Measurements from ENCODE around the gene CASD1.

CASD1 gene

DNA sequence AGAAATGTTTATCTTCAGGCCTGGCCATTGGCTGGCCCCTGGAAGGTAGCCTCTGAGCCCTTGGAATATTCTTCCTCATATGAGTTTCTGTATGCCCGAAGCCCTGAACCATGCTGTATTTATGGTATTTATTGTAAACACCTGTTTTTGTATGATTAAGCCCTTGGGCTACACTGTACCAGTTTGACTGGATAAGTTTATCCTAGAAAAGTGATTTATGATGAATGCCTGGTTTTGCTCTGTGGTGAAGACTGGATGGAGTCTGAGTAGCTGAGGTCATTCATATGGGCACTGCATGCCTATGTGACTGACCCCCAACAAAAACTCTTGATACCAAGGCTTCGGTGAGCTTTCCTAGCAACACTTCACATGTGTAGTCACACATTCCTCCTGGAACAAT, 66.7 kb downstream of the CASD1 start:
- Histone ChIP-seq H3K4me3 (ENCODE audit: low read depth in 1 of 5, low read length in 5 of 5) (no peak overlapping the region), H3K9me3 (ENCODE audit: control insufficient read depth in 5 of 5, low read length in 5 of 5) (peaks cover 0 to 13% (median 7%) of the 10 kb centered on the region in 5 donors), H3K36me3 (ENCODE audit: control insufficient read depth in 5 of 5, insufficient read depth in 5 of 5, low read length in 5 of 5) (peaks cover 0 to 19% (median 3%) of the 10 kb centered on the region in 5 donors), H3K9ac (ENCODE audit: low read length in 5 of 5) (no peak overlapping the region), H3K27ac (ENCODE audit: low read depth, low read length) (no peak overlapping the region), H3K4me1 (ENCODE audit: control insufficient read depth in 5 of 5, insufficient read depth in 5 of 5, low read length in 5 of 5) (peaks cover 0 to 8% (median 0%) of the 10 kb centered on the region in 5 donors), H3K27me3 (ENCODE audit: control insufficient read depth in 5 of 5, insufficient read depth in 4 of 5, low read length in 5 of 5) (no peaks in the 10 kb centered on the region)

- Histone ChIP-seq H3K27ac (ENCODE audit: low read depth, low read length) (no peak overlapping the region), H3K9ac (ENCODE audit: low read length in 5 of 5) (no peak overlapping the region), H3K9me3 (ENCODE audit: control insufficient read depth in 5 of 5, low read length in 5 of 5) (peaks cover 0 to 13% (median 7%) of the 10 kb centered on the region in 5 donors), H3K36me3 (ENCODE audit: control insufficient read depth in 5 of 5, insufficient read depth in 5 of 5, low read length in 5 of 5) (peaks cover 0 to 19% (median 3%) of the 10 kb centered on the region in 5 donors), H3K27me3 (ENCODE audit: control insufficient read depth in 5 of 5, insufficient read depth in 4 of 5, low read length in 5 of 5) (no peaks in the 10 kb centered on the region), H3K4me1 (ENCODE audit: control insufficient read depth in 5 of 5, insufficient read depth in 5 of 5, low read length in 5 of 5) (peaks cover 0 to 8% (median 0%) of the 10 kb centered on the region in 5 donors), H3K4me3 (ENCODE audit: low read depth in 1 of 5, low read length in 5 of 5) (no peak overlapping the region)
Observed at GRCh38 chr7:94577357-94577756, 67.7 kb downstream of the CASD1 start.

- H3K4me3 ChIP-seq (ENCODE audit: low read depth in 1 of 5, low read length in 5 of 5): no peak overlapping the region
- no peak overlapping the region for H3K9ac ChIP-seq (ENCODE audit: low read length in 5 of 5)
- H3K36me3 ChIP-seq (ENCODE audit: control insufficient read depth in 5 of 5, insufficient read depth in 5 of 5, low read length in 5 of 5): peaks cover 0 to 19% (median 3%) of the 10 kb centered on the region in 5 donors
- no peak overlapping the region for H3K27ac ChIP-seq (ENCODE audit: low read depth, low read length)
- peaks cover 0 to 8% (median 0%) of the 10 kb centered on the region in 5 donors for H3K4me1 ChIP-seq (ENCODE audit: control insufficient read depth in 5 of 5, insufficient read depth in 5 of 5, low read length in 5 of 5)
- H3K9me3 ChIP-seq (ENCODE audit: control insufficient read depth in 5 of 5, low read length in 5 of 5): peaks cover 0 to 11% (median 4%) of the 10 kb centered on the region in 5 donors
- no peaks in the 10 kb centered on the region for H3K27me3 ChIP-seq (ENCODE audit: control insufficient read depth in 5 of 5, insufficient read depth in 4 of 5, low read length in 5 of 5)
Observed at GRCh38 chr7:94578614-94579013, 69.0 kb downstream of the CASD1 start.

DNA sequence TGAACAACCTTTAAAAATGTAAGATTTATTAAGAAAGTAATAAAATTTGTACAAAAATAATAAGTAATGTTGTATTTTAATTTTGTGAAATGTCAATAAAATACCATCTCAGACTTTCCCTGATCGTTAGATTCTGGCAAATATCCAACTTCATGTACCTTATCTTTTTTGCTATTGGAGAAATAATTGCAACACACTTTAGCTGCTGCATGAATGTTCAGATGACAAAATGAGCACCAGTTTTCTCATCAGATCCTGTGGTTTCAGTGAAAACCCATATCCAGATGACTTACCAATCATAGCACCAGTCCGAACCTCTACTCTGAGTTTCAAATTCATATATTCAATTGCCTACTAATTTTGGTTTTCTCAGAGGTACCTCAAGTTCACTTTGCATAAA, 69.9 kb downstream of the CASD1 start:
- peaks cover 0 to 11% (median 4%) of the 10 kb centered on the region in 5 donors for H3K9me3 ChIP-seq (ENCODE audit: control insufficient read depth in 5 of 5, low read length in 5 of 5)
- H3K27ac ChIP-seq (ENCODE audit: low read depth, low read length): no peak overlapping the region
- no peaks in the 10 kb centered on the region for H3K27me3 ChIP-seq (ENCODE audit: control insufficient read depth in 5 of 5, insufficient read depth in 4 of 5, low read length in 5 of 5)
- peaks cover 0 to 19% (median 3%) of the 10 kb centered on the region in 5 donors for H3K36me3 ChIP-seq (ENCODE audit: control insufficient read depth in 5 of 5, insufficient read depth in 5 of 5, low read length in 5 of 5)
- H3K4me3 ChIP-seq (ENCODE audit: low read depth in 1 of 5, low read length in 5 of 5): no peak overlapping the region
- H3K9ac ChIP-seq (ENCODE audit: low read length in 5 of 5): no peak overlapping the region
- peaks cover 0 to 14% (median 0%) of the 10 kb centered on the region in 5 donors for H3K4me1 ChIP-seq (ENCODE audit: control insufficient read depth in 5 of 5, insufficient read depth in 5 of 5, low read length in 5 of 5)

- no peaks in the 10 kb centered on the region for H3K27me3 ChIP-seq (ENCODE audit: control insufficient read depth in 5 of 5, insufficient read depth in 4 of 5, low read length in 5 of 5)
- peaks cover 0 to 15% (median 0%) of the 10 kb centered on the region in 5 donors for H3K4me1 ChIP-seq (ENCODE audit: control insufficient read depth in 5 of 5, insufficient read depth in 5 of 5, low read length in 5 of 5)
- no peak overlapping the region for H3K9ac ChIP-seq (ENCODE audit: low read length in 5 of 5)
- no peak overlapping the region for H3K27ac ChIP-seq (ENCODE audit: low read depth, low read length)
- H3K9me3 ChIP-seq (ENCODE audit: control insufficient read depth in 5 of 5, low read length in 5 of 5): peaks cover 0 to 5% (median 3%) of the 10 kb centered on the region in 5 donors
- H3K4me3 ChIP-seq (ENCODE audit: low read depth in 1 of 5, low read length in 5 of 5): no peak overlapping the region
- H3K36me3 ChIP-seq (ENCODE audit: control insufficient read depth in 5 of 5, insufficient read depth in 5 of 5, low read length in 5 of 5): peaks cover 0 to 19% (median 3%) of the 10 kb centered on the region in 5 donors
Observed at GRCh38 chr7:94580601-94581000, 71.0 kb downstream of the CASD1 start.

GRCh38 chr7:94584113-94584512, 74.5 kb downstream of the CASD1 start:
- Histone ChIP-seq H3K9ac (ENCODE audit: low read length in 5 of 5) (no peak overlapping the region), H3K27ac (ENCODE audit: low read depth, low read length) (no peak overlapping the region), H3K36me3 (ENCODE audit: control insufficient read depth in 5 of 5, insufficient read depth in 5 of 5, low read length in 5 of 5) (peaks cover 0 to 3% (median 0%) of the 10 kb centered on the region in 5 donors), H3K4me3 (ENCODE audit: low read depth in 1 of 5, low read length in 5 of 5) (no peak overlapping the region), H3K9me3 (ENCODE audit: control insufficient read depth in 5 of 5, low read length in 5 of 5) (no peaks in the 10 kb centered on the region), H3K27me3 (ENCODE audit: control insufficient read depth in 5 of 5, insufficient read depth in 4 of 5, low read length in 5 of 5) (no peaks in the 10 kb centered on the region), H3K4me1 (ENCODE audit: control insufficient read depth in 5 of 5, insufficient read depth in 5 of 5, low read length in 5 of 5) (peaks cover 0 to 15% (median 0%) of the 10 kb centered on the region in 5 donors)

- Histone ChIP-seq H3K4me1 (ENCODE audit: control insufficient read depth in 5 of 5, insufficient read depth in 5 of 5, low read length in 5 of 5) (peaks cover 0 to 7% (median 0%) of the 10 kb centered on the region in 5 donors), H3K27ac (ENCODE audit: low read depth, low read length) (no peak overlapping the region), H3K4me3 (ENCODE audit: low read depth in 1 of 5, low read length in 5 of 5) (no peak overlapping the region), H3K36me3 (ENCODE audit: control insufficient read depth in 5 of 5, insufficient read depth in 5 of 5, low read length in 5 of 5) (peaks cover 0 to 5% (median 0%) of the 10 kb centered on the region in 5 donors), H3K9me3 (ENCODE audit: control insufficient read depth in 5 of 5, low read length in 5 of 5) (no peaks in the 10 kb centered on the region), H3K9ac (ENCODE audit: low read length in 5 of 5) (no peak overlapping the region), H3K27me3 (ENCODE audit: control insufficient read depth in 5 of 5, insufficient read depth in 4 of 5, low read length in 5 of 5) (no peaks in the 10 kb centered on the region)
Observed at GRCh38 chr7:94588075-94588474, 78.5 kb downstream of the CASD1 start.

- H3K27ac ChIP-seq (ENCODE audit: low read depth, low read length): no peak overlapping the region
- H3K36me3 ChIP-seq (ENCODE audit: control insufficient read depth in 5 of 5, insufficient read depth in 5 of 5, low read length in 5 of 5): peaks cover 0 to 14% (median 3%) of the 10 kb centered on the region in 5 donors
Observed at GRCh38 chr7:94590526-94591162, 81.0 kb downstream of the CASD1 start.

GRCh38 chr7:94591176-94591575, 81.6 kb downstream of the CASD1 start:
- H3K36me3 ChIP-seq (ENCODE audit: control insufficient read depth in 5 of 5, insufficient read depth in 5 of 5, low read length in 5 of 5): peaks cover 0 to 14% (median 3%) of the 10 kb centered on the region in 5 donors
- H3K9ac ChIP-seq (ENCODE audit: low read length in 5 of 5): no peak overlapping the region
- no peaks in the 10 kb centered on the region for H3K4me1 ChIP-seq (ENCODE audit: control insufficient read depth in 5 of 5, insufficient read depth in 5 of 5, low read length in 5 of 5)
- H3K9me3 ChIP-seq (ENCODE audit: control insufficient read depth in 5 of 5, low read length in 5 of 5): no peaks in the 10 kb centered on the region
- no peak overlapping the region for H3K4me3 ChIP-seq (ENCODE audit: low read depth in 1 of 5, low read length in 5 of 5)
- no peaks in the 10 kb centered on the region for H3K27me3 ChIP-seq (ENCODE audit: control insufficient read depth in 5 of 5, insufficient read depth in 4 of 5, low read length in 5 of 5)
- H3K27ac ChIP-seq (ENCODE audit: low read depth, low read length): no peak overlapping the region

More at GRCh38 chr7:94590526-94591162, 81.0 kb downstream of the CASD1 start:
- Histone ChIP-seq H3K4me1 (ENCODE audit: control insufficient read depth in 5 of 5, insufficient read depth in 5 of 5, low read length in 5 of 5) (no peaks in the 10 kb centered on the region), H3K9me3 (ENCODE audit: control insufficient read depth in 5 of 5, low read length in 5 of 5) (no peaks in the 10 kb centered on the region), H3K9ac (ENCODE audit: low read length in 5 of 5) (no peak overlapping the region), H3K27me3 (ENCODE audit: control insufficient read depth in 5 of 5, insufficient read depth in 4 of 5, low read length in 5 of 5) (no peaks in the 10 kb centered on the region), H3K4me3 (ENCODE audit: low read depth in 1 of 5, low read length in 5 of 5) (no peak overlapping the region)

GRCh38 chr7:94594882-94595281, 85.3 kb downstream of the CASD1 start:
- Histone ChIP-seq H3K4me1 (ENCODE audit: control insufficient read depth in 5 of 5, insufficient read depth in 5 of 5, low read length in 5 of 5) (no peaks in the 10 kb centered on the region), H3K9ac (ENCODE audit: low read length in 5 of 5) (no peak overlapping the region), H3K9me3 (ENCODE audit: control insufficient read depth in 5 of 5, low read length in 5 of 5) (no peaks in the 10 kb centered on the region), H3K4me3 (ENCODE audit: low read depth in 1 of 5, low read length in 5 of 5) (no peak overlapping the region), H3K36me3 (ENCODE audit: control insufficient read depth in 5 of 5, insufficient read depth in 5 of 5, low read length in 5 of 5) (peaks cover 0 to 18% (median 6%) of the 10 kb centered on the region in 5 donors), H3K27ac (ENCODE audit: low read depth, low read length) (no peak overlapping the region), H3K27me3 (ENCODE audit: control insufficient read depth in 5 of 5, insufficient read depth in 4 of 5, low read length in 5 of 5) (no peaks in the 10 kb centered on the region)

Data from subcutaneous abdominal adipose tissue (tissue), 5 donors.